ENCODE data around the gene FBXO8. TPM values are rescaled to one million over a fixed set of nuclear protein-coding genes. Genes with fewer than 3 reads are reported as not detected.
"Not testable (repeated sequence)": the region's sequence is repeated elsewhere in the genome, so short reads cannot be mapped to it uniquely, and the experiment has no call there.

FBXO8 gene
- total RNA-seq, 1 experiment from 2014 or later, result 14.5 TPM

- DNase-seq, result no peak
- Histone ChIP-seq H3K4me3 (ENCODE audit: insufficient read depth, low read depth, low read length) (no peak overlapping the region), H3K36me3 (replicated peaks; ENCODE audit: control insufficient read depth, insufficient read depth, low read length) (peaks cover 1% of the 10 kb centered on the region), H3K27me3 (ENCODE audit: control insufficient read depth, insufficient read depth, low read length) (no peaks in the 10 kb centered on the region)
Measured at GRCh38 chr4:174305961-174306360, 22.5 kb upstream of the FBXO8 start.

GRCh38 chr4:174304664-174305063 lies 21.2 kb upstream of the FBXO8 start:
- H3K36me3 ChIP-seq (replicated peaks; ENCODE audit: control insufficient read depth, insufficient read depth, low read length), result peaks cover 1% of the 10 kb centered on the region
- no peak overlapping the region for H3K4me3 ChIP-seq (ENCODE audit: insufficient read depth, low read depth, low read length)
- H3K27me3 ChIP-seq (ENCODE audit: control insufficient read depth, insufficient read depth, low read length), result no peaks in the 10 kb centered on the region
- DNase-seq, result no peak

GRCh38 chr4:174303687-174304086 lies 20.2 kb upstream of the FBXO8 start:
- H3K36me3 ChIP-seq (replicated peaks; ENCODE audit: control insufficient read depth, insufficient read depth, low read length), result peaks cover 1% of the 10 kb centered on the region

GRCh38 chr4:174295142-174295541 lies 11.7 kb upstream of the FBXO8 start:
- H3K27me3 ChIP-seq (ENCODE audit: control insufficient read depth, insufficient read depth, low read length); H3K36me3 ChIP-seq (replicated peaks; ENCODE audit: control insufficient read depth, insufficient read depth, low read length); H3K4me3 ChIP-seq (ENCODE audit: insufficient read depth, low read depth, low read length); DNase-seq: not testable (repeated sequence)

More at GRCh38 chr4:174303687-174304086, 20.2 kb upstream of the FBXO8 start:
- no peak for DNase-seq
- Histone ChIP-seq H3K4me3 (ENCODE audit: insufficient read depth, low read depth, low read length) (no peak overlapping the region), H3K27me3 (ENCODE audit: control insufficient read depth, insufficient read depth, low read length) (no peaks in the 10 kb centered on the region)

- not testable (repeated sequence) for DNase-seq; H3K4me3 ChIP-seq (ENCODE audit: insufficient read depth, low read depth, low read length); H3K36me3 ChIP-seq (replicated peaks; ENCODE audit: control insufficient read depth, insufficient read depth, low read length); H3K27me3 ChIP-seq (ENCODE audit: control insufficient read depth, insufficient read depth, low read length)
Measured at GRCh38 chr4:174294641-174295040, 11.2 kb upstream of the FBXO8 start.

- Histone ChIP-seq H3K36me3 (replicated peaks; ENCODE audit: control insufficient read depth, insufficient read depth, low read length) (no peaks in the 10 kb centered on the region), H3K4me3 (ENCODE audit: insufficient read depth, low read depth, low read length) (no peak overlapping the region)
- DNase-seq, result no peak
Measured at GRCh38 chr4:174292473-174292872, 9.0 kb upstream of the FBXO8 start.

GRCh38 chr4:174286870-174287269 lies 3.4 kb upstream of the FBXO8 start:
- Histone ChIP-seq H3K4me3 (ENCODE audit: insufficient read depth, low read depth, low read length) (no peak overlapping the region), H3K36me3 (replicated peaks; ENCODE audit: control insufficient read depth, insufficient read depth, low read length) (no peaks in the 10 kb centered on the region), H3K27me3 (ENCODE audit: control insufficient read depth, insufficient read depth, low read length) (no peaks in the 10 kb centered on the region)
- no peak for DNase-seq

More at GRCh38 chr4:174292473-174292872, 9.0 kb upstream of the FBXO8 start:
- no peaks in the 10 kb centered on the region for H3K27me3 ChIP-seq (ENCODE audit: control insufficient read depth, insufficient read depth, low read length)

GRCh38 chr4:174284487-174284886 lies 1.0 kb upstream of the FBXO8 start:
- Histone ChIP-seq H3K36me3 (replicated peaks; ENCODE audit: control insufficient read depth, insufficient read depth, low read length) (no peaks in the 10 kb centered on the region), H3K4me3 (ENCODE audit: insufficient read depth, low read depth, low read length) (peak overlapping the region; percentile 91), H3K27me3 (ENCODE audit: control insufficient read depth, insufficient read depth, low read length) (no peaks in the 10 kb centered on the region)
- DNase-seq, result peak; percentile 12

GRCh38 chr4:174282836-174283506 lies 496 bp downstream of the FBXO8 start:
- H3K4me3 ChIP-seq (ENCODE audit: insufficient read depth, low read depth, low read length), result peak overlapping the region; percentile 91
- DNase-seq, result peak; percentile 77
- no peaks in the 10 kb centered on the region for H3K36me3 ChIP-seq (replicated peaks; ENCODE audit: control insufficient read depth, insufficient read depth, low read length)

GRCh38 chr4:174281901-174282300 lies 1.6 kb downstream of the FBXO8 start:
- Histone ChIP-seq H3K4me3 (ENCODE audit: insufficient read depth, low read depth, low read length) (no peak overlapping the region), H3K36me3 (replicated peaks; ENCODE audit: control insufficient read depth, insufficient read depth, low read length) (no peaks in the 10 kb centered on the region), H3K27me3 (ENCODE audit: control insufficient read depth, insufficient read depth, low read length) (no peaks in the 10 kb centered on the region)
- DNase-seq, result no peak

More at GRCh38 chr4:174282836-174283506, 496 bp downstream of the FBXO8 start:
- no peaks in the 10 kb centered on the region for H3K27me3 ChIP-seq (ENCODE audit: control insufficient read depth, insufficient read depth, low read length)

- no peaks in the 10 kb centered on the region for H3K36me3 ChIP-seq (replicated peaks; ENCODE audit: control insufficient read depth, insufficient read depth, low read length)
- DNase-seq, result no peak
- H3K27me3 ChIP-seq (ENCODE audit: control insufficient read depth, insufficient read depth, low read length), result no peaks in the 10 kb centered on the region
- H3K4me3 ChIP-seq (ENCODE audit: insufficient read depth, low read depth, low read length), result no peak overlapping the region
Measured at GRCh38 chr4:174281182-174281737, 2.2 kb downstream of the FBXO8 start.

- no peak for DNase-seq
- H3K27me3 ChIP-seq (ENCODE audit: control insufficient read depth, insufficient read depth, low read length), result no peaks in the 10 kb centered on the region
- H3K36me3 ChIP-seq (replicated peaks; ENCODE audit: control insufficient read depth, insufficient read depth, low read length), result no peaks in the 10 kb centered on the region
- no peak overlapping the region for H3K4me3 ChIP-seq (ENCODE audit: insufficient read depth, low read depth, low read length)
Measured at GRCh38 chr4:174279433-174280155, 3.9 kb downstream of the FBXO8 start.

- no peak for DNase-seq
- Histone ChIP-seq H3K36me3 (replicated peaks; ENCODE audit: control insufficient read depth, insufficient read depth, low read length) (no peaks in the 10 kb centered on the region), H3K27me3 (ENCODE audit: control insufficient read depth, insufficient read depth, low read length) (no peaks in the 10 kb centered on the region), H3K4me3 (ENCODE audit: insufficient read depth, low read depth, low read length) (no peak overlapping the region)
Measured at GRCh38 chr4:174278467-174278866, 5.0 kb downstream of the FBXO8 start.

- H3K36me3 ChIP-seq (replicated peaks; ENCODE audit: control insufficient read depth, insufficient read depth, low read length), result no peaks in the 10 kb centered on the region
- no peak overlapping the region for H3K4me3 ChIP-seq (ENCODE audit: insufficient read depth, low read depth, low read length)
- no peaks in the 10 kb centered on the region for H3K27me3 ChIP-seq (ENCODE audit: control insufficient read depth, insufficient read depth, low read length)
- DNase-seq, result no peak
Measured at GRCh38 chr4:174277433-174277832, 6.0 kb downstream of the FBXO8 start.

- no peak overlapping the region for H3K4me3 ChIP-seq (ENCODE audit: insufficient read depth, low read depth, low read length)
- DNase-seq, result no peak
- H3K36me3 ChIP-seq (replicated peaks; ENCODE audit: control insufficient read depth, insufficient read depth, low read length), result no peaks in the 10 kb centered on the region
- no peaks in the 10 kb centered on the region for H3K27me3 ChIP-seq (ENCODE audit: control insufficient read depth, insufficient read depth, low read length)
Measured at GRCh38 chr4:174275101-174275500, 8.4 kb downstream of the FBXO8 start.

Measured in H7 (cell line).